Activated naive CD4-positive, alpha-beta T cell treated with anti-CD3 and anti-CD28 coated beads for 36 hours (primary cell): ENCODE measurements around the gene GRK6. TPM values are rescaled to one million over a fixed set of nuclear protein-coding genes. Genes with fewer than 3 reads are reported as not detected.

Experiments
- CTCF ChIA-PET: fragments of 350-600 bp; sonication (Branson Sonifier 250); formaldehyde crosslinking; loops from one replicate; lab custom pipeline; 2021; ENCODE audit warnings: antibody characterized with exemption; lab: Charles Lee
- DNase-seq: peaks from one replicate; pipeline ENCODE4 v3.0.0-alpha.2; 2020
- H3K27ac Mint-ChIP-seq: one replicate; pipeline ENCODE4 v1.8.0; 2021; ENCODE audit warnings: mild to moderate bottlenecking, mixed read lengths
- H3K27me3 Mint-ChIP-seq: one replicate; pipeline ENCODE4 v1.8.0; 2021; ENCODE audit warnings: low read depth, mixed read lengths
- H3K36me3 Mint-ChIP-seq: one replicate; pipeline ENCODE4 v1.8.0; 2021; ENCODE audit warnings: low read depth, mixed read lengths
- H3K4me1 Mint-ChIP-seq: one replicate; pipeline ENCODE4 v1.8.0; 2021; ENCODE audit warnings: low read depth, mixed read lengths
- H3K4me3 Mint-ChIP-seq: one replicate; pipeline ENCODE4 v1.8.0; 2021; ENCODE audit warnings: mild to moderate bottlenecking, moderate library complexity, mixed read lengths
- H3K9me3 Mint-ChIP-seq: one replicate; pipeline ENCODE4 v1.8.0; 2021; ENCODE audit warnings: mixed read lengths
- intact Hi-C: fragments of 100-400 bp; cut with micrococcal nuclease; formaldehyde crosslinking; loops from one replicate; pipeline ENCODE4 v1.15.1; 2023
- total RNA-seq, 2 experiments: library from RNA; stranded (reverse); gene quantifications; one replicate each; pipeline ENCODE4 v1.2.3, GENCODE V29; 2021

GRK6 gene
- total RNA-seq, 2 experiments from 2014 or later, result 117 to 133 TPM

DNA sequence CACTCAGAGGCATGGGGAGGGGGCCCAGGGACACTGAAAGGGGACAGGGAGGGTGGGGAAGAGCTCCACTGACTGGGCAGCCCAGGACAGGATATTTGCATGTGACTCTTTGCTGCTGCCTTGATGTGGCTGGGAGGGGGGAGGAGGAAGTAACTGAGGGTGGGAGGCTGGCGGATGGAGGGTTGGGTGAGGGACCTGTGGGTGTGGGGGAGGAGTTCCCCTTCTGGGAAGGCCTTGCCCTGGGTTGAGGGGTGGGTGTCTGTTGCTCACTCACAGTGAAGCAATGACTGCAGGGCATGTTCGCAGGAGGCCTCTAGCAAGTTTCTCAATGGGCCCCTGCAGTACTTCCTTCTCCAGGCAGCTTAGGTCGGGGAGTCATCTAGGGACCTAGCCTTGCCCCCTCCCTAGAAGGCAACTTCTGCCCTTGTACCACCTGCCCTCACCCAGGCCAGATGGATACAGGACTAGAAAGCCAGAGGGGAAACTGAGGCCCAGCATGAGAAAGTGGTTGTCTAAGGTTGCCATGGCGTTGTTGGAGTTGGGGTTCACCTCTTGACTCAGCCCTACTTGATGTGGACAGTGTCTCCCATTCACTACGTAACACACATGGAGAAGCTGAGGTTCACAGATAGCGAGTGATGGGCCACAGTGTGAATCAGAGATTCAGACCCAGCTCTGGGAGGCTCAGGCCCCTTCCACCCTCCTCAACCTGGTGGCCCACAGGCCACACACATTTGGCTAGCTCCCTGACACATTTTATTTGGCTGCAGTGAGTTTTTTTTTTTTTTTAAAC, 3.0 kb downstream of the GRK6 start:
- Mint-ChIP-seq H3K9me3 (no peaks in the 10 kb centered on the region), H3K36me3 (peaks cover 58% of the 10 kb centered on the region), H3K4me1 (peaks cover 65% of the 10 kb centered on the region), H3K27ac (peak overlapping the region; percentile 95), H3K27me3 (no peaks in the 10 kb centered on the region), H3K4me3 (peak overlapping the region; percentile 95)
- CTCF ChIA-PET, result interaction anchor here (0.6 to 10.3 kb wide), 8 partner anchors 14 to 117 kb away, joined by 3 to 111 read pairs (median 8); no protein-coding TSS in a partner anchor
- intact Hi-C loops, result loop anchor here (1.0 to 5.0 kb wide), 7 partner anchors 11 to 1042 kb away; partner anchors contain the start of genes HIGD2A, NOP16 and RNF44
- peak; percentile 97 for DNase-seq

DNA sequence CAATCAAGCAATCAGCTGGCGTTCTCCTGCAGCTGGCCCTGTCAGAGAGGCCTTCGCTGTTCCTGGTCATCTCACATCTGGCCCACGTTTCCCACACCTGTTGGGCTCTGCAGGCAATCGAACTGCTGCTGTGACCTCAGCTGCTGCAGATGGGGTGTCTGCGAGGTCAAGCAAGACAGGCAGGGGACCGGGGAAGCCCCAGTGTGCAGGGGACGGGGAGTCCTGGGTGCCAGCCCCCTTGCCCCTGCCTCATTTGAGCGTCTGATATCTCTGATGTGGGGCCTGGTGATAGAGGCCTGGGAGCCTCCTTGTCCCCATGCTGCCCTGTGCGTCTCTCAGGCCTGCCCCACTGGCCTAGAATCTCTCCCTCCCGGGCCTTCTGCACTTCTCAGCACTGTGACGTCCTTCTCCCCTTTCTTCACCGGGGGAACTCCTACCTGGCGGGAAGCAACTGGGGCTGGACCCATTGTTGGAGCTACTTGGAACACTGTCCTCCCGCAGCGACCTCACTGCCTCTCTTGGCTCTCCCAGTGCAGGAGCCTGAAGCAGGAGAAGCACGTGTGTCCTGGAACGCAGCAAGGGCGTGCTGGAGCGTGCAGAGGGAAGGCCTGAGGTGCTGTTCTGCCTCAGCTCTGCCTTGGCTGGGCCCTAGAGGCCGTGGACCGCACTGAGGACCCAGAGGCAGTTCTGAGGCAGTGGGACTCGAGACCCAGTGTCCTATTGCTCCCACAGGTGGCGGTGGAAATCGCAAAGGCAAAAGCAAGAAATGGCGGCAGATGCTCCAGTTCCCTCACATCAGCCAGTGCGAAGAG, 3.9 kb downstream of the GRK6 start:
- intact Hi-C loops, result no loop called here
- DNase-seq, result no peak

DNA sequence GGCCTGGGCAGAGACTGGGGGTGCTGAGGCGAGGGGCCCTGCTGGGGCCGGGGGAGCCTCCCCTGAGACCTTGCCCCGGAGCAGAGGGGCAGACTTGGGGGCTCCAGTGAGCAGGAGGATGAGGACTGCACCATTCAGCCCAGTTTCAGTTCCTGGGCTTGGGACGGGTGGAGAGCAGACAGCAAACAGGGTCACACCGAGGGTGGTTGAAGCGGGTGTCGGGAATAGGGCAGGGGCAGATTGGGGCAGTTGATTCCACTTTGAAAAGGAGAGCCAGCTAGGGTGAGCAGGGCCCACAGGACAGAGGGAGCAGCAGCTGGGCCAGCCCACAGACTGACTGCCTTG, 4.5 kb downstream of the GRK6 start:
- peak overlapping the region; percentile 95 for H3K27ac Mint-ChIP-seq
- CTCF ChIA-PET, result interaction anchor here (1.3 to 10.3 kb wide), 6 partner anchors 14 to 40 kb away, joined by 3 to 111 read pairs (median 20); partner anchors contain the start of gene PRR7
- H3K4me3 Mint-ChIP-seq, result peak overlapping the region; percentile 95
- H3K27me3 Mint-ChIP-seq, result no peaks in the 10 kb centered on the region
- H3K36me3 Mint-ChIP-seq, result peaks cover 67% of the 10 kb centered on the region
- no peaks in the 10 kb centered on the region for H3K9me3 Mint-ChIP-seq
- intact Hi-C loops, result no loop called here
- no peak for DNase-seq
- H3K4me1 Mint-ChIP-seq, result peaks cover 73% of the 10 kb centered on the region

More for the DNA sequence above, 3.9 kb downstream of the GRK6 start:
- peak overlapping the region; percentile 95 for H3K27ac Mint-ChIP-seq
- H3K36me3 Mint-ChIP-seq, result peaks cover 63% of the 10 kb centered on the region
- H3K27me3 Mint-ChIP-seq, result no peaks in the 10 kb centered on the region
- CTCF ChIA-PET, result interaction anchor here (0.6 to 10.3 kb wide), 7 partner anchors 13 to 40 kb away, joined by 3 to 111 read pairs (median 19); partner anchors contain the start of gene PRR7
- H3K4me1 Mint-ChIP-seq, result peaks cover 71% of the 10 kb centered on the region
- H3K9me3 Mint-ChIP-seq, result no peaks in the 10 kb centered on the region
- peak overlapping the region; percentile 95 for H3K4me3 Mint-ChIP-seq

DNA sequence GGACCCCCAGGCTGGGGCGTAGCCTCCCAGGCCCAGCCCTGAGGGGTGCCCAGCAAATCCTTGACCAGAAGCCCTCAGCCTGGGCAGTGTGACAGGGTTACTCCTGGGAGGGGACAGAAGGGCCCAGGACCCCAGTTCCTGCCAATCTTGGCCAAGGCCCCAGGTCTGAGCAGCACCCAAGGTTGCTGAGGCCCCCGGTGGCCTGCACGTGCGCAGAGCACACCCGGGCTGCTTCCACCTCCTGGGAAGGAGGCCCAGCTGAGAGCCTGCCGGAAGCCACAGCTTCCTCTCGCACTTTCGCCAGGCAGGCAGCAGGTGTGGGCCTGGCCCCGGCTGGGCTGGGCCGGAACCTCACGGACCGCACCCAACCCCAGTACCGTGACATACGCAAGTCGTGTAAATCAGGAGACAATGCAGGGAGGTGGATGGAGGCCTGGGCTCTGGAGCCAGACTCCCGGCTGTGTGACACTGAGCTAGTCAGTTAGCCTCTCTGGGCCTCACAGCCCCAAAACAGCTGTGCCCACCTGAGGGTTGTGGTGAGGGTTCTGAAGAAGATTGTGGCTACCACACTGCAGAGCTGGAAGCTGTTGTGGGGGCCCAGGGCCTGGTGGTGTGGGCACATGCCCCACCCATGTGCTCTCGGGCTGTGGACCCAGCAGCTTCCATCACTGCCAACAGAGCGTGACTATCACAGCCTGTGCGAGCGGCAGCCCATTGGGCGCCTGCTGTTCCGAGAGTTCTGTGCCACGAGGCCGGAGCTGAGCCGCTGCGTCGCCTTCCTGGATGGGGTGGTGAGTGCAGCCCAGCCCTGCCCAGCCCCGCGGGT, 5.1 kb downstream of the GRK6 start:
- Mint-ChIP-seq H3K27me3 (no peaks in the 10 kb centered on the region), H3K9me3 (no peaks in the 10 kb centered on the region), H3K4me3 (peak overlapping the region; percentile 95), H3K4me1 (peaks cover 74% of the 10 kb centered on the region), H3K36me3 (peaks cover 71% of the 10 kb centered on the region), H3K27ac (peak overlapping the region; percentile 95)
- intact Hi-C loops, result no loop called here
- CTCF ChIA-PET, result interaction anchor here (0.8 to 10.3 kb wide), 9 partner anchors 13 to 41 kb away, joined by 3 to 111 read pairs (median 5); partner anchors contain the start of gene PRR7
- peak; percentile 79 for DNase-seq

DNA sequence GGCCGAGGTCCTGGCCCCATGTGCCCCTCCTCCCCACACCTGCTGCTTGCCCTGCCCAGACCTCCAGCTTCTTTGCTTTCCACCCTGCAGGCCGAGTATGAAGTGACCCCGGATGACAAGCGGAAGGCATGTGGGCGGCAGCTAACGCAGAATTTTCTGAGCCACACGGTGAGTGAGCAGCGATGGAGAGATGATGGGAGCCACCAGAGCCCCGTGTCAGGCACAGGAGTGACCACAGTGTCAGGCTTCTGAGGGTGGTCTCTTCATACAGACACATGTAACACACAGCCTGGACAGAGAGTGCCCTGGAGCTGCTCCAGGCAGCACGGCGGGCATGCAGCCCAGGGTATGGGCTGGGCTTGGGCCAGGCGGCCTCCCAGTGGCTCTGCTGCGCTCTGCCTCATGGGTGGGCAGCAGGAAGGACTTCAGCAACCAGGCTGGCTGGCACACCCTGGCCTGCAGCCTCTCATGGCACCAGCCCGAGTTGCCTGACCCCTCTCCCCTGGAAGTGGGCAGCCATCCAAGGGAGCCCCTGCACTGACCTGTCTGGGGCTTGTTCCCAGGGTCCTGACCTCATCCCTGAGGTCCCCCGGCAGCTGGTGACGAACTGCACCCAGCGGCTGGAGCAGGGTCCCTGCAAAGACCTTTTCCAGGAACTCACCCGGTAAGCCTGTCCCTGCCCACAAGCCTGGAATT, 5.8 kb downstream of the GRK6 start:
- peaks cover 81% of the 10 kb centered on the region for H3K4me1 Mint-ChIP-seq
- DNase-seq, result peak; percentile 64
- peak overlapping the region; percentile 95 for H3K4me3 Mint-ChIP-seq
- no peaks in the 10 kb centered on the region for H3K9me3 Mint-ChIP-seq
- CTCF ChIA-PET, result interaction anchor here (0.8 to 10.3 kb wide), 11 partner anchors 12 to 42 kb away, joined by 3 to 111 read pairs (median 5); partner anchors contain the start of gene PRR7
- peaks cover 76% of the 10 kb centered on the region for H3K36me3 Mint-ChIP-seq
- no peaks in the 10 kb centered on the region for H3K27me3 Mint-ChIP-seq
- peak overlapping the region; percentile 95 for H3K27ac Mint-ChIP-seq
- intact Hi-C loops, result no loop called here

DNA sequence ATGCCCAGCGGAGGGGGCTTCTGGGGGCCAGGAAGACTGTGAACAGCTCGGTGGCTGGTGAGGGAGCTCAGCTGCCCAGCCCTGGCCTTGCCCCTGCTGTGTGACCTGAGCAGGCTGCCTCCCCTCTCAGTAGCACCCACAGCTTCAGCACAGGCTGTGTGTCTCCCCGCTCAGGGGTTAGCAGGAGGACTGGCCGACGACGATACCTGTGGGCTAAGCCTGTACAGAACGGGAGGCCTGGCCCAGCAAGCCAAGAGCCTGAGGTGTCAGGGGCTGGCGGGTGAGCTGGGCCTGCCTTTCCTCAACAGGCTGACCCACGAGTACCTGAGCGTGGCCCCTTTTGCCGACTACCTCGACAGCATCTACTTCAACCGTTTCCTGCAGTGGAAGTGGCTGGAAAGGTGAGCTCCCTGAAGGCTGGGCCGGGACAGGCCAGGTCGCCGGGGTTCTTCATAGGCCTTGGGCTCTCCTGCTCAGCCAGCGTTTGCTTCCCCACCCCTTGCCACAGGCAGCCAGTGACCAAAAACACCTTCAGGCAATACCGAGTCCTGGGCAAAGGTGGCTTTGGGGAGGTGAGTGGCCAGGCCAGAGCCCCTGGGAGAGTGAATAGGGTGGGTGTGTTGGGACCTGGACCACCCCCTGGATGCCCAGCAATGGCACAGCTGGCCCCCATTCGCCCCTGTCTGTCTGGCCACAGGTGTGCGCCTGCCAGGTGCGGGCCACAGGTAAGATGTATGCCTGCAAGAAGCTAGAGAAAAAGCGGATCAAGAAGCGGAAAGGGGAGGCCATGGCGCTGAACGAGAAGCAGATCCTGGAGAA, 6.6 kb downstream of the GRK6 start:
- peaks cover 85% of the 10 kb centered on the region for H3K4me1 Mint-ChIP-seq
- intact Hi-C loops, result no loop called here
- CTCF ChIA-PET, result interaction anchor here (1.1 to 10.3 kb wide), 6 partner anchors 12 to 42 kb away, joined by 3 to 111 read pairs (median 16); partner anchors contain the start of gene PRR7
- DNase-seq, result no peak
- H3K36me3 Mint-ChIP-seq, result peaks cover 76% of the 10 kb centered on the region
- H3K4me3 Mint-ChIP-seq, result peak overlapping the region; percentile 15
- no peaks in the 10 kb centered on the region for H3K27me3 Mint-ChIP-seq
- H3K27ac Mint-ChIP-seq, result peak overlapping the region; percentile 95
- H3K9me3 Mint-ChIP-seq, result no peaks in the 10 kb centered on the region

DNA sequence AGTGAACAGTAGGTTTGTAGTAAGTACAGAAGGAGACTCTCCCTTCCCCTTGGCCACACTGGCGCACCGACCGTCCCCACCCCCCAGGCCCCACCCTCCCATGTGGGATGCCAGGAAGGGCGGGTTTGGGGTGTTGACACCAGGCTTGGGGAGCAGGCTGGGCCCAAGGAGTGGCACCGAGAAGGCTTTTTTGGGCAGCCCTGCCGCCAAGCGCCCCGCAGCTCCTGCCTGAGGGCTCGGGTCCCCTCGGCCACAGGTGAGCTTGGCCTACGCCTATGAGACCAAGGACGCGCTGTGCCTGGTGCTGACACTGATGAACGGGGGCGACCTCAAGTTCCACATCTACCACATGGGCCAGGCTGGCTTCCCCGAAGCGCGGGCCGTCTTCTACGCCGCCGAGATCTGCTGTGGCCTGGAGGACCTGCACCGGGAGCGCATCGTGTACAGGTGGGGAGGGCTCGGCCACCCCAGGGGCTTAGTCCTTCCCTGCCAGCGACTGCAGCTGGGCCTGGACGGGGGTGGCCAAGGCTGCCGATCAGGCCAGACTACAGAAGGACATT, 7.3 kb downstream of the GRK6 start:
- no peaks in the 10 kb centered on the region for H3K27me3 Mint-ChIP-seq
- CTCF ChIA-PET, result interaction anchor here (1.1 to 10.3 kb wide), 6 partner anchors 11 to 43 kb away, joined by 3 to 111 read pairs (median 9); partner anchors contain the start of gene PRR7
- DNase-seq, result no peak
- H3K36me3 Mint-ChIP-seq, result peaks cover 76% of the 10 kb centered on the region
- H3K27ac Mint-ChIP-seq, result peak overlapping the region; percentile 95
- intact Hi-C loops, result loop anchor here (1.0 kb wide), 1 partner anchor 22 kb away; no protein-coding TSS in a partner anchor
- H3K4me3 Mint-ChIP-seq, result no peak overlapping the region
- peaks cover 87% of the 10 kb centered on the region for H3K4me1 Mint-ChIP-seq
- H3K9me3 Mint-ChIP-seq, result no peaks in the 10 kb centered on the region

DNA sequence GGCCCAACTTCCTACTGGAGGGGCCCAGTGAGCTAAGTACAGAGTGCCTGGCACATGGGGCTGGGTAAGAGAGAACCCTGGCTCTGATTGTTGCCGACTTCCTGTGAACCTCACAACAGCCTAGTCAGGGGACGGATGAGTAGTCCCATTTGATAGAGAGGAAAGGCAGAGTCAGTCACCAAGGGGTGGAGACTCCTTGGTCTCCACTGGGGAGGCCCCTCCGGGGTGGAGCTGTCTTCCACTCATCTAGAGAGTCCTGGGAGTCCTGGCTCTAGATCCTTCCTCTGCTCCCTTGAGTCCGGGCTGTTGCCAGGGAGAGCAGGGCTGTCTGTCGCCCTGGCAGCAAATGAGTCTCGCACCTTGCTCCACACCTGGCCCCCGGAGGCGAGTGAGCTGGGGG, 8.0 kb downstream of the GRK6 start:
- Mint-ChIP-seq H3K36me3 (peaks cover 72% of the 10 kb centered on the region), H3K27ac (peak overlapping the region; percentile 92), H3K4me3 (no peak overlapping the region), H3K9me3 (no peaks in the 10 kb centered on the region), H3K4me1 (peaks cover 83% of the 10 kb centered on the region), H3K27me3 (no peaks in the 10 kb centered on the region)
- intact Hi-C loops, result loop anchor here (1.0 kb wide), 1 partner anchor 21 kb away; no protein-coding TSS in a partner anchor
- peak; percentile 89 for DNase-seq
- CTCF ChIA-PET, result interaction anchor here (1.2 to 10.3 kb wide), 5 partner anchors 10 to 43 kb away, joined by 4 to 111 read pairs (median 10); partner anchors contain the start of gene PRR7

DNA sequence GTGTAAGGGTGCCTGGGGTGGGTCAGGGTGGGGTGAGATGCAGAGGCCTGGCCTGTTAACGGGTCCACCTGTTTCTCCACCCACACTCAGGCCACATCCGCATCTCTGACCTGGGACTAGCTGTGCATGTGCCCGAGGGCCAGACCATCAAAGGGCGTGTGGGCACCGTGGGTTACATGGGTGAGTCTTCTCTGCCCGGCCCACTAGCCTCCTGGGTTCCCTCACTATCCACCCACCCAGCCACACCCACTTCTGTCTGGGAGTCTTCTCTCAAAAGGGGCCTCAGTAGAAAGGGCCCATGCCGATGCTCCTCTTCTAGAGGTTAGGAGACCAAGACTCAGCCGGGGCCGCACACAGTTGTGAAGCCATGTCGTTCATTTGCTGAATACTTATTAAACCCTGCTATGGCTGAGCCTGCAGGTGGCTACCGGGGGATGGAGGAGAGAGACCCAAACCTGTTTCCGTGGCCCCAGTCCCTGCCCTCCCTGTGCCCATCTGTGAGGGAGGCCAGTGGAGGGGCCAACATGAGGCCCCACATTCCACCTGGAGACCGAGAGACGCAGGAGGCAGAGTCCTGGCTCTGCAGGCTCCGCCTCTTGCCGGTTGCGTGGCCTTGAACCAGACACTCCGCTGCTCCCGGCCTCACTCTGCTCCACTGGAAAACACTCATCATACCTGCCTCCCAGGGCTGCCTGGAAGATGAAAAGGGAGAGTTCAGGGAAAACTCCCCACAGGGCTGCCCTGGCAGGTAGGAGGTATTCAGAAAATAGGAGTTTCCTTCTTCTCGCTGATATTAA, 8.7 kb downstream of the GRK6 start:
- no peak for DNase-seq
- Mint-ChIP-seq H3K27ac (peak overlapping the region; percentile 92), H3K4me1 (peaks cover 83% of the 10 kb centered on the region), H3K9me3 (no peaks in the 10 kb centered on the region), H3K27me3 (no peaks in the 10 kb centered on the region), H3K36me3 (peaks cover 72% of the 10 kb centered on the region), H3K4me3 (no peak overlapping the region)
- intact Hi-C loops, result loop anchor here (1.0 kb wide), 1 partner anchor 20 kb away; no protein-coding TSS in a partner anchor
- CTCF ChIA-PET, result interaction anchor here (1.2 to 10.3 kb wide), 5 partner anchors 10 to 44 kb away, joined by 4 to 111 read pairs (median 10); partner anchors contain the start of gene PRR7
